ENCODE measurements around the gene IMPDH1.
"Not testable (repeated sequence)": the region's sequence is repeated elsewhere in the genome, so short reads cannot be mapped to it uniquely, and the experiment has no call there.

IMPDH1 gene

GRCh38 chr7:128409596-128410450 lies at the start of gene IMPDH1:
Gene IMPDH1 (minus strand): TSS chr7:128409982. CDS start chr7:128409901, 81 bp downstream.
- peak; percentile 94 for DNase-seq (ENCODE audit: low spot score)
- no peak for FAIRE-seq

DNA sequence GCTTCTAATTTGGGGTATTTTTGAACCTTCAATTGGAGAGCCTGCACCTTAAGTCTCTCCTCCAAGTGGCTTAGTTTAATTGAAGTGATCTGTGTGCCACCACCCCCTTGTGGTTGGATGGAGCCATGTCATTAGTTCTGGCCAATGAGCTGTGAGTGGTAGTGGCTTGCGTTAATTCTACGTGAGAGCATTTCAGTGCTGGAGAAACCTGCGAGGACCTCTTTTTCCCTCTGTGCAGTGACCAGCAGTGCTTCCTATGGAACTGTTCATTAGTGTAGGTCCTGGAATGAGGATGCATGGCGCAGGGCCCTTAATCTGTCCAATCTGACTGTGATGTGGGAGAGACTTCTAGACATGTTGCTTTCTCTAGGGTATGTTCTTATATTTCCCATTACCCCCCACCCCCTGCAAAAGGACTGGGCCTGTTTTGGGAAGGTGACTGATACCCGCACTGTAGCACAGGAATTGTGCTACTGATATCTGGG lies 49.7 kb upstream of the IMPDH1 start:
- FAIRE-seq (no peak), DNase-seq (ENCODE audit: low spot score) (peak; percentile 36)

- no peak for DNase-seq (ENCODE audit: low spot score)
- no peak for FAIRE-seq
Observed at GRCh38 chr7:128458956-128459355, 49.2 kb upstream of the IMPDH1 start.

- not testable (repeated sequence) for DNase-seq (ENCODE audit: low spot score); FAIRE-seq
Observed at GRCh38 chr7:128457385-128457784, 47.6 kb upstream of the IMPDH1 start.

GRCh38 chr7:128456255-128456725 lies 46.5 kb upstream of the IMPDH1 start:
- FAIRE-seq (no peak), DNase-seq (ENCODE audit: low spot score) (no peak)

GRCh38 chr7:128455543-128456254 lies 45.9 kb upstream of the IMPDH1 start, which contains the start of gene HILPDA:
Gene HILPDA (plus strand): TSS chr7:128455878. CDS start chr7:128457269, 1,391 bp downstream.
- peak; percentile 93 for DNase-seq (ENCODE audit: low spot score)
- no peak for FAIRE-seq

DNA sequence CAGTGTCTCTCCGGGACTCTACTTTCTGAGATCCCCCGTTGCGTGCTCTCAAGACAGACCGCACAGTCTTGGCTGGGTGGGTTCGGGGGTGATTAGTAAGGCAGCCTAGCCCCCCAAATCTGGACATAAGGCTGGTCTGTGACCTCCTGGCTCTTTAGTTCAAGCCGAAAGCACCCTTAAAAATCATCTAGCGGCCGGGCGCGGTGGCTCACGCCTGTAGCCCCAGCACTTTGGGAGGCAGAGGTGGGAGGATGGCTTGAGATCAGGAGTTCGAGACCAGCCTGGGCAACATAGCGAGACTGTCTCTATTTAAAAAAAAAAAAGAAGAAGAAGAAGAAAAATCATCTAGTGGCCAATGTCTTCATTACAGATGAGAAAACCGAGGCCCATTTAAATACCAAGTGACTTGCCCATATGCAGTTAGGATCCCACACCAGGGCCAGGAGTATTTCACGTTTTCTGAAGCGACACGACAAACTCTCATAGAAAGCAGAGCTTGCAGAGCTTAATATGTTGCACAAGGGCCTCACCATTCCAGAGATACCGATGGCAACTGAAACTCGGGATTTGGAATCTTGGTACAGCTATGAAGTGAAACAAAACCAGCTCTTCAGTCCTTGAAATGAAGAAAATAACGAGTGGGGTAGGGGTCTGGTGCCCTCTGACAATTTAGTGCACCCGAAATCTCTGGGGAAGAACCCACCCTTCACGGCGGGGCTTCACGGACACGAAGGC lies 45.2 kb upstream of the IMPDH1 start:
- no peak for DNase-seq (ENCODE audit: low spot score)
- FAIRE-seq, result no peak

DNA sequence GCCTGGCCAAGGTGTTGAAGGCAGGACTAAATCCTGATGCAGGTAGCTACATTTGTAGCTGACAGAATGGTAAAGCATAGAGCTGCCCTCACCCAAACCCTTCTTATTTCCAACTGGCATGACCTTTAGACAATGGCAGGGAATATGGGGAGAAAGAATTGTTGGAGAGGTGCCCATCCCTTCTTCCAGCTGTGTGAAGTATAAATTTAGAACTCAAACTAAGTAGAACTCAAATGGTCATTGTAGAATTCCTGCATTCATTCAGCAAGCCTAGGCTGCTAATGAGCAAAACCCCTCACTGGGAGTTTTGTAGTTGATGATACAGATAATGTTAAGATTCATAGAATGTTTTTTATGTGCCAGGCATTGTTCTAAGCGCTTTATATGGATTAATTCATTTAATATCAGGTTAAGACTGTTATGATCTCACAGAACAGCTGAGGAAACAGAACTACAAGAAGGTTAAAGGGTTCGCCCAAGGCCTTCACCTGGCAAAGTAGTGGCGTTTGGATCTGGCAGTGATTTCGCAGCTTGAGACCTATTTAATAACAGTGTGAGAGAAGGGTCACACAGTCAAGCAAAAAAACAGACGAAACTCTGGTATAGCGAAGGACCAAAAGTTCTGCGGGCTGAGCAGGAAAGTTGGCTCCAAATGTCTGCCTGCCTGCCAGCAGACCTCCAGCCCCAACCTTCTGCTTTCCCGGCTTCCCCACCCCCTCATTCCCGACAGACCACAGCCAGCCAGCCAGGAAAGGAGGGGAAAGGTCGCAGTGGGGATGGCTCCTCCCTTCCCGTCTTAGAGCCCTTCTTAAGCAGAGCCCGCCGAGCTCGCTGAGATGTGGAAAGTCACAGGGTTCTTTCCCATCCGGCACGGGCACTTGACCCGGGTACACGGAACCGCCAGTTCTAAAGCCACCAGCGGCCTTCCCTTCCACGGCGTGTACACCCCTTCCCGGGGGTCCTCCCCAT lies 44.3 kb upstream of the IMPDH1 start:
- FAIRE-seq (no peak), DNase-seq (ENCODE audit: low spot score) (peak; percentile 36)

DNA sequence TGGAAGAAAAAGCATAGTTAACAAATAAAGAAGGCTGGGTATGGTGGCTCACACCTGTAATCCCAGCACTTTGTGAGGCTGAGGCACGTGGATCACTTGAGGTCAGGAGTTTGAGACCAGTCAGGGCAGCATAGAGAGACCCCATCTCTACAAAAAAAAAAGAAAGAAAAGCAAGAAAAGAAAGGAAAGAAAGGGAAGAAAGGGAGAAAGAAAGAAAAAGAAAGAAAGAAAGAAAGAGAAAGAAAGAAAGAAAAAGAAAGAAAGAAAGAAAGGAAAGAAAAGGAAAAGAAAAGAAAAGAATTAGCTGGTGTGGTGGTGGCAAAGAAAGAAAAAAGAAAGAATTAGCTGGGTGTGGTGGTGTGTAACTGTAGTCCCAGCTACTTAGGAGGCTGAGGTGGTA lies 42.8 kb upstream of the IMPDH1 start:
- FAIRE-seq (no peak), DNase-seq (ENCODE audit: low spot score) (no peak)

DNA sequence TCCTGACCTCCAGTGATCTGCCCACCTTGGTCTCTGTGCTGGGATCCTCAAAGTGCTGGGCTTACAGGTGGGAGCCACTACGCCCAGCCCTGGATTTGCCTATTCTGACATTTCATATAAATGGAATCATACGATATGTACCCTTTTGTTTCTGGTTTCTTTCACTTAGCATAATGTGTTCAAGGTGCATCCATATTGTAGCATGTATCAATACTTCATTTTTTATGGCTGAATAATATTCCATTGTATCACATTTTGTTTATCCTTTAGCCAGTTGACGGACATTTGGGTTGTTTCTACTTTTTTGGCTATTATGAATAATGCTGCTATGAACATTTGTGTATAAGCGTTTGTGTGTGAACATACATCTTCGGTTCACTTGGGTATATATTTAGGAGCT lies 41.1 kb upstream of the IMPDH1 start:
- FAIRE-seq (no peak), DNase-seq (ENCODE audit: low spot score) (no peak)

DNA sequence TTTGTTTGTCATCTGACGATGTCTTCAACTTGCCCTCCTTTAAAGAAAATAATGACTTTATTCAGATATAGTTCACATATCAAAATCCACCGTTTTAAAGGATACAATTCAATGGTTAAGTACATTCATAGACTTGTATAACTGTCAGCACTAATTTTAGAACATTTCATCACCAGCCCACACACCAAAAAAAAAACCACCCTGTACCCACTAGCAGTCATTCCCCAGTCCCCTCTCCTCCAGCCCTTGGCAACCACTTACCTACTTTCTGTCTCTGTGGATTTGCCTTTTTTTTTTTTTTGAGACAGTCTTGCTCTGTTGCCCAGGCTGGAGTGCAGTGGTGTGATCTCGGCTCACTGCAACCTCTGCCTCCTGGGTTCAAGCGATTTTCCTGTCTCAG lies 40.6 kb upstream of the IMPDH1 start:
- no peak for DNase-seq (ENCODE audit: low spot score)
- FAIRE-seq, result no peak

- FAIRE-seq (no peak), DNase-seq (ENCODE audit: low spot score) (no peak)
Observed at GRCh38 chr7:128448751-128449302, 39.0 kb upstream of the IMPDH1 start.

GRCh38 chr7:128447941-128448564 lies 38.3 kb upstream of the IMPDH1 start:
- DNase-seq (ENCODE audit: low spot score) (no peak), FAIRE-seq (no peak)

GRCh38 chr7:128446306-128446705 lies 36.5 kb upstream of the IMPDH1 start:
- no peak for DNase-seq (ENCODE audit: low spot score)
- FAIRE-seq, result no peak

GRCh38 chr7:128443831-128444600 lies 34.2 kb upstream of the IMPDH1 start:
- DNase-seq (ENCODE audit: low spot score) (no peak), FAIRE-seq (no peak)

DNA sequence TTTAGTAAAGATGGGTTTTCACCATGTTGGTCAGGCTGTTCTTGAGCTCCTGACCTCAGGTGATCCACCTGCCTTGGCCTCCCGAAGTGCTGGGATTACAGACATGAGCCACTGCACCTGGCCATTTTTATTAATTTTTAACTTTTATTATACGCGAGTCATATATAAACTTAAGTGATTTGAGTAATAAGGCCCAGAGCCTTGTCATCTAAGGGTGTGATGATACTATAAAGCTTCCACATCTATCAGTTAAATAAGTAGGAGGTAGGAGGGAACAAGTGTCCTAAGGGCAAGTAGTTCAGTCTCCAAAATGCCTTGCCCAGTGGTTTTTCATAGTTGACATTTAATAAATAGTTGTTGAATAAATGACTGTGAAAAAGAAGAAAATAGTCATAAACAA lies 32.6 kb upstream of the IMPDH1 start:
- FAIRE-seq (no peak), DNase-seq (ENCODE audit: low spot score) (no peak)

- DNase-seq (ENCODE audit: low spot score) (no peak), FAIRE-seq (no peak)
Observed at GRCh38 chr7:128437426-128438332, 27.9 kb upstream of the IMPDH1 start.

DNA sequence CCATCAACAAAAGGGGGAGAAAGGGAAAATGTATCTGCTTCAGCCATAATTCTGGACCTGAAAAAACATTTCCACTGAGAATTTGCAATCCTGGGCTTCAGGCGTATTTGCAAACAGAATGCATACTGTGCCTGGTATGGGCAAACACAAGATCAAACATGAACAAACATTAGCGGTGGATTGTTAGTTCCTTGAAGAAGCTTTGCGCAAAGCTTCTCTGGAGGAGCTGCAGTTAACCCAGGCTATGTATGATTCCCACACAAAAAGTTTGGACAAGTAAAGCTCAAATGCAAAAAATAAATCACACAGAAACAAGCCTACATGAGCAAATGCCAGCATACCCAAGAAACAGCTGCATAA lies 25.5 kb upstream of the IMPDH1 start:
- FAIRE-seq (no peak), DNase-seq (ENCODE audit: low spot score) (no peak)

Measured in urothelium cell line (cell line).